H1 (cell line): ENCODE measurements around the gene OR8D2. TPM values are rescaled to one million over a fixed set of nuclear protein-coding genes. Genes with fewer than 3 reads are reported as not detected.

Experiments used
- CTCF ChIA-PET: fragments of 300-600 bp; sonication (Branson Sonifier 250); formaldehyde crosslinking; loops from one replicate; lab custom pipeline; 2021; ENCODE audit not compliant: partially characterized antibody; lab: Charles Lee
- POLR2A ChIA-PET: fragments of 300-600 bp; sonication (Branson Sonifier 250); formaldehyde crosslinking; loops from one replicate; lab custom pipeline; 2021; ENCODE audit warnings: inconsistent platforms; ENCODE audit not compliant: partially characterized antibody; lab: Charles Lee
- DNase-seq, 2 experiments: peaks; one replicate each; pipeline versions ENCODE4 v3.0.0 to v3.0.0-alpha.2; 2010 to 2022; ENCODE audit warnings: low spot score in 2 of 2, low read depth in 1 of 2, mixed read lengths in 1 of 2
- FAIRE-seq: peaks from 2 replicates; lab custom pipeline; 2011; peaks lifted over from hg19 to GRCh38; lab: Jason Lieb, UNC
- H2AFZ ChIP-seq: 2 replicates; pipeline ENCODE4 v1.8.1; 2012; ENCODE audit warnings: low read length, inconsistent platforms
- H2AK5ac ChIP-seq: 2 replicates; pipeline ENCODE4 v1.6.1; 2013; ENCODE audit warnings: low read depth, low read length
- H2BK120ac ChIP-seq: replicated peaks from 2 replicates; pipeline ENCODE3; 2013; ENCODE audit warnings: low read depth, low read length, inconsistent platforms
- H2BK12ac ChIP-seq: 2 replicates; pipeline ENCODE4 v1.6.1; 2013; ENCODE audit warnings: low read depth, low read length
- H2BK15ac ChIP-seq: 2 replicates; pipeline ENCODE4 v1.6.1; 2013; ENCODE audit warnings: low read length
- H2BK20ac ChIP-seq: 2 replicates; pipeline ENCODE4 v1.6.1; 2013; ENCODE audit warnings: low read length
- H2BK5ac ChIP-seq: 2 replicates; pipeline ENCODE4 v1.6.1; 2013; ENCODE audit warnings: low read depth, low read length
- H3K14ac ChIP-seq: 2 replicates; pipeline ENCODE4 v1.6.1; 2013; ENCODE audit warnings: inconsistent platforms; ENCODE audit not compliant: insufficient read length
- H3K18ac ChIP-seq: 2 replicates; pipeline ENCODE4 v1.6.1; 2013; ENCODE audit warnings: low read length; ENCODE audit errors: extremely low read depth
- H3K23ac ChIP-seq: 2 replicates; pipeline ENCODE4 v1.6.1; 2013; ENCODE audit warnings: inconsistent platforms; ENCODE audit not compliant: insufficient read length
- H3K23me2 ChIP-seq: 2 replicates; pipeline ENCODE4 v1.6.1; 2013; ENCODE audit warnings: low read depth, low read length
- H3K27ac ChIP-seq: 2 replicates; pipeline ENCODE4 v1.6.1; 2011; ENCODE audit warnings: low read depth, low read length, inconsistent platforms
- H3K27me3 ChIP-seq, 4 experiments: replicated peaks in 1 of 4; 1 replicate in 1 of 4; 2 replicates in 3 of 4; pipeline versions ENCODE4 v1.6.1 to v1.8.1; 2011 to 2013; ENCODE audit warnings: low read length in 3 of 4, mild to moderate bottlenecking in 3 of 4, inconsistent platforms in 2 of 4, mixed read lengths in 2 of 4, moderate library complexity in 1 of 4; ENCODE audit not compliant: control insufficient read depth in 3 of 4, insufficient read depth in 3 of 4; ENCODE audit errors: extremely low read depth in 1 of 4
- H3K36me3 ChIP-seq, 4 experiments: 2 replicates each; pipeline versions ENCODE4 v1.6.1 to v1.8.1; 2011 to 2013; ENCODE audit warnings: mild to moderate bottlenecking in 4 of 4, low read length in 3 of 4, moderate library complexity in 2 of 4, control low read depth in 1 of 4, inconsistent platforms in 1 of 4; ENCODE audit not compliant: insufficient read depth in 4 of 4, control insufficient read depth in 2 of 4
- H3K4ac ChIP-seq: replicated peaks from 2 replicates; pipeline ENCODE3; 2013; ENCODE audit warnings: low read length, low read depth, mixed read lengths, inconsistent platforms; ENCODE audit not compliant: insufficient read length
- H3K4me1 ChIP-seq, 4 experiments: replicated peaks in 1 of 4; 1 replicate in 1 of 4; 2 replicates in 3 of 4; pipeline versions ENCODE4 v1.6.1 to v1.8.1; 2011 to 2013; ENCODE audit warnings: low read length in 3 of 4, inconsistent platforms in 2 of 4, mixed read lengths in 1 of 4; ENCODE audit not compliant: insufficient read depth in 4 of 4, control insufficient read depth in 3 of 4
- H3K4me2 ChIP-seq, 2 experiments: 2 replicates each; pipeline versions ENCODE4 v1.6.1 to v1.8.1; 2011 to 2013; ENCODE audit warnings: low read depth in 2 of 2, low read length in 2 of 2, control low read depth in 1 of 2, inconsistent platforms in 1 of 2, mild to moderate bottlenecking in 1 of 2; ENCODE audit not compliant: insufficient read depth in 1 of 2
- H3K4me3 ChIP-seq, 4 experiments: fragments of 200-600, 300-600 bp in 1 of 4; sonication (generic), shearing (Covaris generic), sonication (Bioruptor Twin) in 1 of 4; 2 replicates each; pipeline versions ENCODE4 v1.5.1 to v1.8.1; 2011 to 2016; ENCODE audit warnings: low read length in 4 of 4, low read depth in 3 of 4, control low read depth in 2 of 4, inconsistent platforms in 2 of 4, mild to moderate bottlenecking in 2 of 4, mixed read lengths in 1 of 4, moderate library complexity in 1 of 4; ENCODE audit not compliant: insufficient read depth in 2 of 4; ENCODE audit errors: extremely low read depth in 1 of 4
- H3K56ac ChIP-seq: replicated peaks from 2 replicates; pipeline ENCODE3; 2013; ENCODE audit warnings: low read depth, mild to moderate bottlenecking, mixed read lengths, low read length, inconsistent platforms; ENCODE audit not compliant: insufficient read length
- H3K79me1 ChIP-seq: 2 replicates; pipeline ENCODE4 v1.6.1; 2013; ENCODE audit warnings: low read depth, low read length, control low read depth
- H3K79me2 ChIP-seq, 2 experiments: 2 replicates each; pipeline versions ENCODE4 v1.6.1 to v1.8.1; 2012 to 2013; ENCODE audit warnings: low read length in 2 of 2, mild to moderate bottlenecking in 2 of 2, inconsistent platforms in 1 of 2; ENCODE audit not compliant: insufficient read depth in 2 of 2, control insufficient read depth in 1 of 2
- H3K9ac ChIP-seq, 4 experiments: replicated peaks in 1 of 4; 1 replicate in 1 of 4; 2 replicates in 3 of 4; pipeline versions ENCODE4 v1.6.1 to v1.8.1; 2011 to 2013; ENCODE audit warnings: low read depth in 3 of 4, low read length in 3 of 4, control low read depth in 2 of 4, mild to moderate bottlenecking in 2 of 4, moderate library complexity in 2 of 4, inconsistent platforms in 1 of 4; ENCODE audit errors: extremely low read depth in 1 of 4
- H3K9me3 ChIP-seq, 2 experiments: 2 replicates each; pipeline versions ENCODE4 v1.6.1 to v1.8.1; 2012 to 2013; ENCODE audit warnings: mild to moderate bottlenecking in 2 of 2, moderate library complexity in 2 of 2, control low read depth in 1 of 2, inconsistent platforms in 1 of 2, low read depth in 1 of 2, low read length in 1 of 2, mixed read lengths in 1 of 2; ENCODE audit not compliant: insufficient read depth in 2 of 2
- H4K20me1 ChIP-seq, 2 experiments: replicated peaks in 1 of 2; 2 replicates each; pipeline versions ENCODE3 to v1.8.1; 2011 to 2013; ENCODE audit warnings: inconsistent platforms in 2 of 2, low read length in 2 of 2, mild to moderate bottlenecking in 1 of 2; ENCODE audit not compliant: insufficient read depth in 2 of 2, control insufficient read depth in 1 of 2
- H4K5ac ChIP-seq: 2 replicates; pipeline ENCODE4 v1.6.1; 2013; ENCODE audit warnings: low read length, low read depth, mixed read lengths, inconsistent platforms; ENCODE audit not compliant: insufficient read length
- H4K8ac ChIP-seq: 2 replicates; pipeline ENCODE4 v1.8.0; 2013; ENCODE audit warnings: mild to moderate bottlenecking, moderate library complexity, low read length, inconsistent platforms; ENCODE audit not compliant: insufficient read depth; ENCODE audit errors: extremely low read depth
- H4K91ac ChIP-seq: replicated peaks from 2 replicates; pipeline ENCODE3; 2013; ENCODE audit warnings: low read length, mixed read lengths, inconsistent platforms; ENCODE audit not compliant: insufficient read length
- ASH2L ChIP-seq: fragments of 200-600, 300-600 bp; sonication (generic); IDR thresholded peaks from one replicate; pipeline ENCODE4 v1.7.1; 2017; ENCODE audit warnings: low read length
- CBX5 ChIP-seq: fragments of 300-800, 300-1000 bp; sonication (generic); IDR thresholded peaks from 2 replicates; pipeline ENCODE4 v1.7.1; 2016; ENCODE audit warnings: antibody characterized with exemption, low read length, low read depth
- KDM1A ChIP-seq: fragments of 200-600, 300-600 bp; sonication (generic); IDR thresholded peaks from 2 replicates; pipeline ENCODE4 v1.7.1; 2016; ENCODE audit warnings: mild to moderate bottlenecking, low read length, borderline replicate concordance
- NANOG ChIP-seq: IDR thresholded peaks from 2 replicates; pipeline ENCODE4 v1.6.1; 2011; ENCODE audit warnings: low read length, low read depth, mild to moderate bottlenecking, inconsistent platforms; ENCODE audit not compliant: insufficient read depth, poor library complexity, severe bottlenecking
- POLR2A ChIP-seq, 2 experiments: IDR thresholded peaks; 1 replicate in 1 of 2; 2 replicates in 1 of 2; pipeline ENCODE4 v1.6.1; 2011; ENCODE audit warnings: low read depth in 2 of 2, low read length in 2 of 2, mild to moderate bottlenecking in 2 of 2; ENCODE audit errors: control extremely low read depth in 1 of 2
- WGBS, 2 experiments: shearing (Covaris generic) in 1 of 2; methylation state at CpG; one replicate each; pipeline versions ENCODE4 v1.1.6 to v1.1.7; 2013 to 2015; ENCODE audit warnings: low lambda C conversion rate in 2 of 2, mixed read lengths in 2 of 2, inconsistent platforms in 1 of 2, low coverage in 1 of 2, missing lambda C conversion rate in 1 of 2; ENCODE audit not compliant: insufficient replicate concordance in 2 of 2, insufficient coverage in 1 of 2, insufficient read length in 1 of 2; ENCODE audit errors: extremely low coverage in 1 of 2, missing lambda C conversion rate in 1 of 2; 5-methylcytosine and 5-hydroxymethylcytosine counted together
- polyA plus RNA-seq, 7 experiments: library from polyadenylated mRNA; depleted of rRNA in 3 of 7; stranded (reverse) in 5 of 7; unstranded in 2 of 7; fragments of >200 nt in 5 of 7; fragments of 200-250 nt in 2 of 7; gene quantifications; 1 replicate in 5 of 7; 2 replicates in 1 of 7; 4 replicates in 1 of 7; pipeline versions ENCODE4 v1.2.1 to v1.2.3, GENCODE V29; 2011 to 2013; ENCODE audit warnings: missing spikeins in 2 of 7, mixed read lengths in 2 of 7
- total RNA-seq: library from RNA; stranded (reverse); fragmentation: NEBNext Ultra II Directional; extraction: Animal tissue kit (Norgen Biotek cat#: 25700); gene quantifications from 2 replicates; pipeline ENCODE4 v1.2.1, GENCODE V29; 2021

The OR8D2 gene
- total and polyA plus RNA-seq, 2 of the 8 experiments (the other 6 are each of a cell fraction or from before 2014, with no cell fraction given) = not detected

DNA sequence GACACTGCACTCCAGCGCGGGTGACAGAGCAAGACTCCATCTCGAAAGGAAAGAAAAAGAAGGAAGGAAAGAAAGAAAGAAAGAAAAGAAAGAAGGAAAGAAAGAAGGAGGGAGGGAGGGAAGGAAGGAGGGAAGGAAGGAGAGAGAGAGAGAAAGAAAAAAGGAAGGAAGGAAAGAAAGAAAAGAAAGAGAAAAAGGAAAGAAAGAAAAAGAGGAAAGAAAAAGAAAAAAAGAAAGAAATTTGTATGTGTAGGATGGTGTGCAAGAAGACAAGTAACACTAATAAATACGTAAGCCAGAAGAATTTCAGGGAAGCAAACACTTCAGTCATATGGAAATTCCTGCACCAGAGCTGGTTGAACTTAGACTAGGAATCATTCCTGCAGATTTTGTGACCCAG lies 6.9 kb downstream of the OR8D2 start:
- no peaks in the 10 kb centered on the region for H3K4me1 ChIP-seq
- H3K79me2 ChIP-seq = no peaks in the 10 kb centered on the region
- no peak overlapping the region for H3K14ac ChIP-seq
- no peaks in the 10 kb centered on the region for H3K27me3 ChIP-seq
- no peaks in the 10 kb centered on the region for H4K20me1 ChIP-seq
- no peak overlapping the region for H3K23ac ChIP-seq
- H2BK5ac ChIP-seq = no peak overlapping the region
- no peak overlapping the region for H3K27ac ChIP-seq
- ChIA-PET CTCF (interaction anchor here (0.8 kb wide), 1 partner anchor 115 kb away, joined by 4 read pairs; no protein-coding TSS in a partner anchor), POLR2A (no interaction called here)
- FAIRE-seq = no peak
- no peak overlapping the region for H3K4ac ChIP-seq
- H2BK120ac ChIP-seq = no peak overlapping the region
- H3K56ac ChIP-seq = no peak overlapping the region
- no peak overlapping the region for H4K8ac ChIP-seq
- H3K9ac ChIP-seq = no peak overlapping the region
- H3K23me2 ChIP-seq = no peaks in the 10 kb centered on the region; the same call in 1 of the 2 replicates
- no peak overlapping the region for H2BK15ac ChIP-seq
- no peak overlapping the region for H3K4me3 ChIP-seq
- no peak overlapping the region for H2AK5ac ChIP-seq
- no peak overlapping the region for H4K91ac ChIP-seq
- no peak overlapping the region for H2BK12ac ChIP-seq
- DNase-seq = no peak
- no peaks in the 10 kb centered on the region for H3K9me3 ChIP-seq
- H3K36me3 ChIP-seq = no peaks in the 10 kb centered on the region
- H3K4me2 ChIP-seq = no peak overlapping the region
- H4K5ac ChIP-seq = no peak overlapping the region
- no peak overlapping the region for H2BK20ac ChIP-seq
- no peak overlapping the region for H2AFZ ChIP-seq
- no peaks in the 10 kb centered on the region for H3K79me1 ChIP-seq
- WGBS, 2 experiments = 92% methylated on average over 4 of the region's 4 CpGs; no CpG with 5 or more reads in 1 of the 2 experiments
- H3K18ac ChIP-seq = no peak overlapping the region
- no peak for TF ChIP-seq POLR2A (IDR thresholded peaks at IDR 0.05; ENCODE audit: control extremely low read depth in 1 of 2, low read depth in 2 of 2, low read length in 2 of 2)
- no peak for TF ChIP-seq KDM1A
- no peak for TF ChIP-seq CBX5
- no peak for TF ChIP-seq NANOG
- TF ChIP-seq ASH2L = no peak
